HEK293 (cell line): ENCODE results near the gene UBA3.

Source experiments
- CTCF ChIA-PET: fragments of 350-600 bp; formaldehyde crosslinking; extraction: SDS; loops from one replicate; lab custom pipeline; 2021; ENCODE audit warnings: antibody characterized with exemption; lab: Yijun Ruan, JAX
- POLR2A ChIA-PET: fragments of 300-600 bp; formaldehyde crosslinking; extraction: SDS; loops from one replicate; lab custom pipeline; 2020; ENCODE audit warnings: antibody characterized with exemption, inconsistent platforms; lab: Yijun Ruan, JAX
- H3K27ac ChIP-seq: fragments of 200-500 bp; sonication (Bioruptor generic); 2 replicates; pipeline ENCODE4 v1.5.1; 2014; ENCODE audit warnings: low read depth, low read length, control low read depth, inconsistent platforms; ENCODE audit errors: extremely low read depth
- H3K36me3 ChIP-seq, 2 experiments: fragments of 200-500 bp in 1 of 2; sonication (Bioruptor generic) in 1 of 2; 1 replicate in 1 of 2; 2 replicates in 1 of 2; pipeline ENCODE4 v1.5.1; 2014 to 2017; ENCODE audit warnings: inconsistent platforms in 2 of 2, low read length in 2 of 2; ENCODE audit not compliant: control insufficient read depth in 2 of 2, insufficient read depth in 1 of 2
- H3K4me1 ChIP-seq: fragments of 200-500 bp; sonication (Bioruptor generic); 2 replicates; pipeline ENCODE4 v1.5.1; 2014; ENCODE audit warnings: mild to moderate bottlenecking, low read length, inconsistent platforms; ENCODE audit not compliant: control insufficient read depth, insufficient read depth
- H3K4me3 ChIP-seq: 2 replicates; pipeline ENCODE4 v1.5.1; 2011; ENCODE audit warnings: low read depth, mild to moderate bottlenecking, control low read depth, low read length, moderate library complexity
- H3K9me3 ChIP-seq: fragments of 200-500 bp; sonication (Bioruptor generic); 2 replicates; pipeline ENCODE4 v1.5.1; 2014; ENCODE audit warnings: low read depth, low read length, inconsistent platforms; ENCODE audit not compliant: control insufficient read depth, insufficient read depth
- HIC1 ChIP-seq: fragments of 450-650 bp; formaldehyde crosslinking; IDR thresholded peaks from 2 replicates; pipeline ENCODE4 v1.5.1; 2016; ENCODE audit warnings: missing biosample characterization, missing genetic modification characterization
- KLF10 ChIP-seq: fragments of 450-650 bp; IDR thresholded peaks from 2 replicates; pipeline ENCODE4 v1.5.1; 2018; ENCODE audit warnings: missing biosample characterization, mild to moderate bottlenecking, missing genetic modification characterization
- KLF7 ChIP-seq: fragments of 450-650 bp; formaldehyde crosslinking; IDR thresholded peaks from 2 replicates; pipeline ENCODE4 v1.5.1; 2016; ENCODE audit warnings: missing biosample characterization, missing genetic modification characterization, borderline replicate concordance
- SALL2 ChIP-seq: fragments of 450-650 bp; formaldehyde crosslinking; IDR thresholded peaks from 2 replicates; pipeline ENCODE4 v1.5.0; 2017; ENCODE audit warnings: missing biosample characterization, mild to moderate bottlenecking, missing genetic modification characterization, borderline replicate concordance
- SCRT2 ChIP-seq: fragments of 450-650 bp; formaldehyde crosslinking; IDR thresholded peaks from 2 replicates; pipeline ENCODE4 v1.5.1; 2016; ENCODE audit warnings: missing biosample characterization, missing genetic modification characterization
- SP7 ChIP-seq: fragments of 450-650 bp; formaldehyde crosslinking; IDR thresholded peaks from 2 replicates; pipeline ENCODE4 v1.5.1; 2016; ENCODE audit warnings: missing biosample characterization, missing genetic modification characterization
- ZBTB11 ChIP-seq: fragments of 450-650 bp; formaldehyde crosslinking; conservative IDR thresholded peaks from 2 replicates; pipeline ENCODE4 v1.5.1; 2016; ENCODE audit warnings: low read depth, missing biosample characterization, missing genetic modification characterization
- ZBTB20 ChIP-seq: fragments of 450-650 bp; formaldehyde crosslinking; IDR thresholded peaks from 2 replicates; pipeline ENCODE4 v1.5.1; 2016; ENCODE audit warnings: missing biosample characterization, missing genetic modification characterization
- ZBTB6 ChIP-seq: fragments of 450-650 bp; formaldehyde crosslinking; IDR thresholded peaks from 2 replicates; pipeline ENCODE4 v1.5.1; 2017; ENCODE audit warnings: missing biosample characterization, missing genetic modification characterization
- ZNF132 ChIP-seq: fragments of 450-650 bp; formaldehyde crosslinking; IDR thresholded peaks from 2 replicates; pipeline ENCODE4 v1.5.1; 2017; ENCODE audit warnings: missing biosample characterization, missing genetic modification characterization, borderline replicate concordance
- ZNF157 ChIP-seq: fragments of 450-650 bp; formaldehyde crosslinking; IDR thresholded peaks from 2 replicates; pipeline ENCODE4 v1.5.1; 2016; ENCODE audit warnings: missing biosample characterization, missing genetic modification characterization
- ZNF16 ChIP-seq: fragments of 450-650 bp; formaldehyde crosslinking; IDR thresholded peaks from 2 replicates; pipeline ENCODE4 v1.5.1; 2016; ENCODE audit warnings: low read depth, missing biosample characterization, missing genetic modification characterization
- ZNF175 ChIP-seq: fragments of 450-650 bp; formaldehyde crosslinking; IDR thresholded peaks from 2 replicates; pipeline ENCODE4 v1.5.1; 2016; ENCODE audit warnings: missing biosample characterization, missing genetic modification characterization
- ZNF292 ChIP-seq: fragments of 450-650 bp; formaldehyde crosslinking; IDR thresholded peaks from 2 replicates; pipeline ENCODE4 v1.5.1; 2016; ENCODE audit warnings: low read depth, missing biosample characterization, missing genetic modification characterization, borderline replicate concordance
- ZNF324 ChIP-seq: fragments of 450-650 bp; formaldehyde crosslinking; IDR thresholded peaks from 2 replicates; pipeline ENCODE4 v1.5.1; 2016; ENCODE audit warnings: missing biosample characterization, missing genetic modification characterization
- ZNF341 ChIP-seq: fragments of 450-650 bp; formaldehyde crosslinking; IDR thresholded peaks from 2 replicates; pipeline ENCODE4; 2016; ENCODE audit warnings: low read depth, missing biosample characterization, missing genetic modification characterization
- ZNF391 ChIP-seq: fragments of 450-650 bp; formaldehyde crosslinking; IDR thresholded peaks from 2 replicates; pipeline ENCODE4 v1.5.1; 2016; ENCODE audit warnings: low read depth, missing biosample characterization, missing genetic modification characterization, borderline replicate concordance
- ZNF449 ChIP-seq: fragments of 450-650 bp; formaldehyde crosslinking; IDR thresholded peaks from 2 replicates; pipeline ENCODE4 v1.5.1; 2017; ENCODE audit warnings: missing biosample characterization, mild to moderate bottlenecking, missing genetic modification characterization, moderate library complexity
- ZNF48 ChIP-seq: fragments of 450-650 bp; formaldehyde crosslinking; IDR thresholded peaks from 2 replicates; pipeline ENCODE4 v1.5.1; 2016; ENCODE audit warnings: missing biosample characterization, missing genetic modification characterization
- ZNF510 ChIP-seq: fragments of 450-650 bp; formaldehyde crosslinking; IDR thresholded peaks from 2 replicates; pipeline ENCODE4 v1.5.1; 2018; ENCODE audit warnings: mild to moderate bottlenecking, missing genetic modification characterization, missing biosample characterization; ENCODE audit not compliant: insufficient replicate concordance
- ZNF549 ChIP-seq: fragments of 450-650 bp; IDR thresholded peaks from 2 replicates; pipeline ENCODE4 v1.5.1; 2018; ENCODE audit warnings: missing biosample characterization, missing genetic modification characterization, mild to moderate bottlenecking, inconsistent platforms, moderate library complexity
- ZNF585B ChIP-seq: fragments of 450-650 bp; formaldehyde crosslinking; IDR thresholded peaks from 2 replicates; pipeline ENCODE4 v1.5.1; 2016; ENCODE audit warnings: missing biosample characterization, missing genetic modification characterization
- ZNF621 ChIP-seq: fragments of 450-650 bp; formaldehyde crosslinking; IDR thresholded peaks from 2 replicates; pipeline ENCODE4 v1.5.1; 2017; ENCODE audit warnings: missing biosample characterization, missing genetic modification characterization
- ZNF624 ChIP-seq: fragments of 450-650 bp; formaldehyde crosslinking; IDR thresholded peaks from 2 replicates; pipeline ENCODE4 v1.5.1; 2017; ENCODE audit warnings: missing biosample characterization, missing genetic modification characterization
- ZNF654 ChIP-seq: fragments of 450-650 bp; formaldehyde crosslinking; IDR thresholded peaks from 2 replicates; pipeline ENCODE4 v1.5.1; 2016; ENCODE audit warnings: low read depth, missing biosample characterization, missing genetic modification characterization
- TF ChIP-seq, protein P1 (sequence below): fragments of 450-650 bp; formaldehyde crosslinking; IDR thresholded peaks from 2 replicates; pipeline ENCODE4 v1.5.1; 2016; ENCODE audit warnings: missing biosample characterization, missing genetic modification characterization

The UBA3 gene

DNA sequence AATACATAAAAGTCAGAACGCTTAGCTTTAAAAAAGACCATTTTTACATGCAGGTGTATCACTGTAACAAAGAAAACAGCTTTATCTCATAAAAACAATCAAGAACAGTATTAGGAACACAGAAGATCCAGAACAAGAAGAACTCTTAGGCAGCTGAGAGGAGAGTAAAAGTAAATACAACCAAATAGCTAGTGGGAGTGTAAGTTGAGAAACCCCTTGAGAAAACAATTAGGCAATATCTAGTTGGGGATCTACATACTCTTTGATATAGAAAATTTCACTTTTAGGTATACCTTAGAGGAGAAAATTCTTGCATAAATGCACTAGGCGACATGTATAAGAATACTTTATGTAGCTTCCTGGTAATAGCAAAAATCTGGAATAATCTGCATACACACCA, 35.6 kb downstream of the UBA3 start:
- H3K4me1 ChIP-seq, result 0 out of 2 replicates have a peak, but pooled peaks cover 3% of the 10 kb centered on the region
- H3K36me3 ChIP-seq, result peaks cover 11 to 79% of the 10 kb centered on the region in 2 experiments
- POLR2A ChIA-PET, result interaction anchor here (0.5 kb wide), 1 partner anchor 156 kb away, joined by 3 read pairs; no protein-coding TSS in a partner anchor
- CTCF ChIA-PET, result interaction anchor here (0.7 to 0.9 kb wide), 2 partner anchors 117 to 262 kb away, joined by 3 to 4 read pairs; no protein-coding TSS in a partner anchor
- no peak overlapping the region for H3K4me3 ChIP-seq
- TF ChIP-seq SCRT2 (tag by site-specific recombination) (no peak), HIC1 (tag by site-specific recombination) (no peak), ZBTB11 (tag by site-specific recombination) (no peak), ZNF391 (tag by site-specific recombination) (no peak), ZNF16 (tag by site-specific recombination) (no peak), SP7 (tag by site-specific recombination) (no peak), ZNF624 (tag by site-specific recombination) (no peak), ZNF341 (tag by site-specific recombination) (no peak), ZNF585B (tag by site-specific recombination) (no peak), ZNF292 (tag by site-specific recombination) (no peak), ZBTB20 (tag by site-specific recombination) (no peak)
- TF ChIP-seq, protein P1, sequence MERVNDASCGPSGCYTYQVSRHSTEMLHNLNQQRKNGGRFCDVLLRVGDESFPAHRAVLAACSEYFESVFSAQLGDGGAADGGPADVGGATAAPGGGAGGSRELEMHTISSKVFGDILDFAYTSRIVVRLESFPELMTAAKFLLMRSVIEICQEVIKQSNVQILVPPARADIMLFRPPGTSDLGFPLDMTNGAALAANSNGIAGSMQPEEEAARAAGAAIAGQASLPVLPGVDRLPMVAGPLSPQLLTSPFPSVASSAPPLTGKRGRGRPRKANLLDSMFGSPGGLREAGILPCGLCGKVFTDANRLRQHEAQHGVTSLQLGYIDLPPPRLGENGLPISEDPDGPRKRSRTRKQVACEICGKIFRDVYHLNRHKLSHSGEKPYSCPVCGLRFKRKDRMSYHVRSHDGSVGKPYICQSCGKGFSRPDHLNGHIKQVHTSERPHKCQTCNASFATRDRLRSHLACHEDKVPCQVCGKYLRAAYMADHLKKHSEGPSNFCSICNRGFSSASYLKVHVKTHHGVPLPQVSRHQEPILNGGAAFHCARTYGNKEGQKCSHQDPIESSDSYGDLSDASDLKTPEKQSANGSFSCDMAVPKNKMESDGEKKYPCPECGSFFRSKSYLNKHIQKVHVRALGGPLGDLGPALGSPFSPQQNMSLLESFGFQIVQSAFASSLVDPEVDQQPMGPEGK, result no peak
- no peak overlapping the region for H3K27ac ChIP-seq
- no peaks in the 10 kb centered on the region for H3K9me3 ChIP-seq

- Histone ChIP-seq H3K36me3 (peaks cover 14 to 77% of the 10 kb centered on the region in 2 experiments), H3K27ac (no peak overlapping the region), H3K4me3 (no peak overlapping the region), H3K4me1 (no peaks in the 10 kb centered on the region), H3K9me3 (no peaks in the 10 kb centered on the region)
- POLR2A ChIA-PET, result no interaction called here
- CTCF ChIA-PET, result no interaction called here
- no peak for TF ChIP-seq ZNF510 (tag by site-specific recombination)
- TF ChIP-seq ZNF654, result no peak
- TF ChIP-seq ZNF157 (tag by site-specific recombination), result no peak
- no peak for TF ChIP-seq ZNF132
- no peak for TF ChIP-seq ZBTB6 (tag by site-specific recombination)
- no peak for TF ChIP-seq KLF10 (tag by site-specific recombination)
- TF ChIP-seq ZNF449 (tag by site-specific recombination), result no peak
- no peak for TF ChIP-seq ZNF48 (tag by site-specific recombination)
- TF ChIP-seq SCRT2 (tag by site-specific recombination), result no peak
- TF ChIP-seq ZNF175, result no peak
- no peak for TF ChIP-seq KLF7 (tag by site-specific recombination)
- TF ChIP-seq SALL2 (tag by site-specific recombination), result no peak
- TF ChIP-seq ZNF621 (tag by site-specific recombination), result no peak
- TF ChIP-seq ZNF324, result no peak
- no peak for TF ChIP-seq ZNF549 (tag by site-specific recombination)
These were observed 46.7 kb downstream of the UBA3 start for GRCh38 chr3:69033470-69033869.
